K562 (cell line): ENCODE measurements around the gene PPARG.

Source experiments
- CBX3 ChIP-seq, 2 experiments: IDR thresholded peaks; 1 replicate in 1 of 2; 2 replicates in 1 of 2; pipeline ENCODE4 v1.6.1; 2012; ENCODE audit warnings: inconsistent platforms in 2 of 2, low read length in 2 of 2, borderline replicate concordance in 1 of 2, control low read depth in 1 of 2
- ZC3H4 ChIP-seq: sonication (generic); formaldehyde crosslinking; IDR thresholded peaks from 2 replicates; pipeline ENCODE4 v1.9.0; 2021; ENCODE audit warnings: missing genetic modification reagents, borderline replicate concordance
- ZNF780A ChIP-seq: fragments of 250-450 bp; sonication (Bioruptor Pico); IDR thresholded peaks from 2 replicates; pipeline ENCODE4 v1.5.0; 2021; ENCODE audit warnings: mild to moderate bottlenecking
- TF ChIP-seq, protein P1 (sequence below): sonication (generic); formaldehyde crosslinking; IDR thresholded peaks from 2 replicates; pipeline ENCODE4 v1.9.0; 2022; ENCODE audit warnings: mild to moderate bottlenecking, missing genetic modification reagents

GRCh38 chr3:12270976-12271375 lies 17.9 kb upstream of the PPARG start:
- TF ChIP-seq CBX3 (IDR thresholded peaks at IDR 0.05; ENCODE audit: borderline replicate concordance in 1 of 2, low read length in 2 of 2): no peak
- TF ChIP-seq ZC3H4 (CRISPR knock-in tag): no peak
- TF ChIP-seq, protein P1, sequence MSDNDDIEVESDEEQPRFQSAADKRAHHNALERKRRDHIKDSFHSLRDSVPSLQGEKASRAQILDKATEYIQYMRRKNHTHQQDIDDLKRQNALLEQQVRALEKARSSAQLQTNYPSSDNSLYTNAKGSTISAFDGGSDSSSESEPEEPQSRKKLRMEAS: no peak
- no peak for TF ChIP-seq ZNF780A (CRISPR knock-in tag)
